HG02943 (cell line): ENCODE data around the gene PRUNE2.
"Not testable (repeated sequence)": the region's sequence is repeated elsewhere in the genome, so short reads cannot be mapped to it uniquely, and the experiment has no call there.

Source experiments
- ATAC-seq: cut with Tn5 transposase; IDR thresholded peaks from one replicate; pipeline ENCODE4 v1.9.1; 2021; ENCODE audit warnings: mild to moderate bottlenecking, low read depth, moderate library complexity; ENCODE audit not compliant: unreplicated experiment

PRUNE2 gene

GRCh38 chr9:76905791-76906646 is at the start of gene PRUNE2:
TSS of gene PRUNE2 (minus strand) at chr9:76906114. CDS start at chr9:76905963, 151 bp downstream.
- ATAC-seq, result no peak

GRCh38 chr9:76955406-76955805 is 49.5 kb upstream of the PRUNE2 start:
- ATAC-seq, result not testable (repeated sequence)

- no peak for ATAC-seq
Observed at GRCh38 chr9:76949865-76950264, 44.0 kb upstream of the PRUNE2 start.

- no peak for ATAC-seq
Observed at GRCh38 chr9:76944011-76944410, 38.1 kb upstream of the PRUNE2 start.

DNA sequence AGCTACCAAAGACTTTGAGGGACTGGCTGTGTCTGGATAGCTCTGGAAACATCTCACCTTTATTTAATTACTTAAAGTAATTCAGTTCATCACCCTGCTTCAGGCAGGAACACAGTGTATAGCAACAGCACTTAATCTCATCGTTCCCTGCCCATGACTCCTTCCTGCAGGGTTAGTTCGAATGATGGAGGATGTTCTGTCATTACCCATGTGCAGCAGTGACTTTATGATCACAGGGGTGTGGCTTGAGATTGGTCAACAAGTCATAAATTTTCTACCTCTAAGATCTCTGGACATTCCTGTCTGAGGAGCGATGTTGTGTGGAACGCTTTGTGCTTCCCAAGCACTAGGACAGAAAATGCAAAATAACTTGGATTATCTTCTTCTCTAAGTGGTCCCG is 37.1 kb upstream of the PRUNE2 start:
- ATAC-seq, result no peak

DNA sequence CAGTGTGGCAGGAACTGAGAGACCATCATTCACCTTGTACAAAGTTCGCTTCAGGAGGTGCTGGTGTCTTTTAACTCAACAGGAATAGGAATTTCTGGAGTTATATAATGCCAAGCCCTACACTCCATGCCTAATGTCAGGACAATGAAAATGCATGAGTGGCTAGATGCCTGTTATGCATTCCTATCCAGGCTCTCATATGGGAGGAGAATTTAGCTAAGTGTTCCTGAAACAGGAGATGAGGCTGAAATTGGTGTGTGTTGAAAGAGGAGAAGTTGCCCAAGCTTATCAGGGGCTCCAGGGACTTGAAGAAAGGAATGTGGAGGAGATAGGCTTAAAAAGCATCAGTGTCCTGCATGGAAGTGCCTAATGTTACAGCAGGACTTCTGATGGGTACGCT is 26.8 kb upstream of the PRUNE2 start:
- ATAC-seq, result no peak

GRCh38 chr9:76932265-76932664 is 26.4 kb upstream of the PRUNE2 start:
- no peak for ATAC-seq

DNA sequence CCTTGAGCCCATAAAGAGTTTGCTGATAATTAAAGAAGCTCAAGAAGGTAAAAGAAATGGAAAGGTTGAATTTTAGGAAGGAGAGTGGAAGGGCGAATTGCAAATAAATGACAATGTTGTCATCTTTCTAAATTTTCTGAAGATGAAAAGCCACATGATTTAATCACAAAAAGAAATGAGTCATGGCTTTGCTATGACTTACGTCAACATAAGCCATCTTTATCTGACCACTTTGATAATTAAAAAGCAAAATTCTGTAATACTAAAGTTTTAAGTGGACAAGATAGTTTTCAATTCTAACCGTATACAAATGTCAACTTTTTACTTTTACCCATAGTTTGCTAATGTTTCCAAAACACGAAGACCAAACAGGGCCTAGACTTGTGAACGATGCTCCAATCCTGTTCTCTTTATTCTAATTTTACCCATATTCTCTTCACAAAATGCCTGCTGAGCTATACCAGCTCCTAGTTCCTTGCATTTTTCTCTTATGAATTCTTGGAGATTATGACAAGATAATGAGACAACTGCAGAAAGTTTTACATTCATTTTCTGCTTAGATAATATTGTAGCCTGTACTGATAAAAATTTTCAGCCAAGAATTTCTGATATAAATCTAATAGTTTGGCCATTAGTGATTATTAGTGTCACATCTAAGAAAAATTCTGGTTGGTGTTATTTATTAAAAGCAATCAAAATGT is 21.8 kb upstream of the PRUNE2 start:
- no peak for ATAC-seq

- ATAC-seq, result no peak
Observed at GRCh38 chr9:76926846-76927245, 20.9 kb upstream of the PRUNE2 start.

- no peak for ATAC-seq
Observed at GRCh38 chr9:76926324-76926741, 20.4 kb upstream of the PRUNE2 start.

GRCh38 chr9:76921165-76921564 is 15.3 kb upstream of the PRUNE2 start:
- ATAC-seq, result no peak

DNA sequence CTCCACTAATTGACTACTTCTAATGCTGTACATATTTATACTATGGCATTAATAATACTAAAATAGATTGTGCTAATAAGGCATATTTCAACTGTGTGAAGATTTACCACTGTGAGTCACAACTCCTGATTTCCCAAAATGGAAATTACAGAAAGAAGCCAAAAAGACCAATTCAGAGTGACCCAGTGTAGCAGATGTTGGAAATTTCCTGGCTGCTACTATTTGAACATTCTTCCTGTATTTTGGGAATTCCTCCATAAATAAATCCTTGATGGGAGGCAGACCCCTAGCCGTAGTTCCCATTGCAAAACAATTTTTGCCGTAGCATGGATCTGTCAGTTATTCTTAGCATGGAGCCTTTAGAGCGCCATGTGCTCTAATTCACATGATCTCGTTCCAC is 11.4 kb upstream of the PRUNE2 start:
- ATAC-seq, result no peak

DNA sequence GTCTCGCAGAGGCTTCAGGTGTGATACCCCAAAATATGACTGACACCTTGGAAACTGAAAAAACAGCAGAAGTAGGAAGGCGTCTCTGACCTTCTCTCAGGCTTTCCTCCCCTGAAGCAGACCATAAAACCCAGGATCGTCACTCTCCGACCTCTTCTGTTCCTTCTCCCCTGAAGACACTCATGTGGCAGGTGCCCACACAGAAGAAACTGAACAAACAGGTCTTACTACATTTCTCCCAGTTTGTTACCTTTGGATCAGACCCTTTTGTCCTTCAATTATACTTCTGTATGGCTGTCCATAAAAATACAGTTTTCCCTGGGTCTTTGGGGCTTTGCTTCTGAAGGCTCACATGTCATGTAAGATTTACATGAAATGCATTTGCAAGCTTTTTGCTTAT is 10.3 kb upstream of the PRUNE2 start:
- ATAC-seq, result no peak

GRCh38 chr9:76913467-76913866 is 7.6 kb upstream of the PRUNE2 start:
- no peak for ATAC-seq

DNA sequence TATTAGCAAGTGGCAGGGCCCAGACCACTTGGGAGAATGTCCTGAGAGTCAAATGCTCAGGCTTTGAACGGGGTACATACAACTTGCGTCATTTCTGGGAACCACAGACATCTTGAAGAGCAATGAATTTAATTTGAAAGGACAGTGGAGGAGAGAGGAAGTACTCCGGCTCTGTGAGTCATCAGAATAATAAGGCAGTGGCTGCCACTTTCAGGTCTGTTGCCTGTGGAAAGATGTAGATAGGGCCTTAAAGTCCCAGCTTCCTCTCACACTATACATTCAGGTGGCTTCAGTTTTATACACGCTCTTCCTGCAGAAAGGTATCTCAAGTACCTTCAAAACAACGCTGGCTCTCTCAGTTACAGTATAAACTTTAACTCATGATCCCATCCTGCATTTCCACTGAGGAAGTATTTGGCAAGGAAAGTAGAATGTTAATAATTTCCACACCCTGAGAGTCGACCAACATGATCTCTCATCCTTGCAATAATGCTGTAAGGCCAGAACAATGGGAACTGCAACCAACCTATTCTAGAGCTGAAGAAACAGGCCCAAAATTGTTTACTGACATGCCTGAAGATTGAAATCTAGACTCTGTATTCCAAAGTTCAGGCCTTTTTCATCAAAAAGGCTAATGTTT is 6.8 kb upstream of the PRUNE2 start:
- no peak for ATAC-seq

DNA sequence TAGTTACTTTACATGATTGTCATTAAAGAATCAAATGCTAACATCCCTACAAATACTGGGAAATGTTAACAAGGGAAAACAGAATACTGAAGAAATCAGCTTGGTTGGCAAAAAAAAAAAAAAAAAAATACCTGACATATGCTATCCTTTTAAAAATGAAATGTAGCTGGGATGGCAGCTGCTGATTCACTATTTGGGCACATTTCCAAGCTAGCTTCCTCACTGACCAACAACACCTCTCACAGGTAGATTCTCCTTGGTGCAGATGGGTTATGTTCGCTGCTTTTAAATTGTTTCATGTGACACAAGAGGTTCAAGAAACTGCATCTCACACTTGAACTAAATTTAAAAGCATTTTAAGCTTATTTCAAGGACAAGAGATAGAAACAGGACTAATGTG is 6.1 kb upstream of the PRUNE2 start:
- ATAC-seq, result no peak

- ATAC-seq, result no peak
Observed at GRCh38 chr9:76910861-76911260, 4.9 kb upstream of the PRUNE2 start.

GRCh38 chr9:76906647-76906975 is 697 bp upstream of the PRUNE2 start:
- no peak for ATAC-seq

DNA sequence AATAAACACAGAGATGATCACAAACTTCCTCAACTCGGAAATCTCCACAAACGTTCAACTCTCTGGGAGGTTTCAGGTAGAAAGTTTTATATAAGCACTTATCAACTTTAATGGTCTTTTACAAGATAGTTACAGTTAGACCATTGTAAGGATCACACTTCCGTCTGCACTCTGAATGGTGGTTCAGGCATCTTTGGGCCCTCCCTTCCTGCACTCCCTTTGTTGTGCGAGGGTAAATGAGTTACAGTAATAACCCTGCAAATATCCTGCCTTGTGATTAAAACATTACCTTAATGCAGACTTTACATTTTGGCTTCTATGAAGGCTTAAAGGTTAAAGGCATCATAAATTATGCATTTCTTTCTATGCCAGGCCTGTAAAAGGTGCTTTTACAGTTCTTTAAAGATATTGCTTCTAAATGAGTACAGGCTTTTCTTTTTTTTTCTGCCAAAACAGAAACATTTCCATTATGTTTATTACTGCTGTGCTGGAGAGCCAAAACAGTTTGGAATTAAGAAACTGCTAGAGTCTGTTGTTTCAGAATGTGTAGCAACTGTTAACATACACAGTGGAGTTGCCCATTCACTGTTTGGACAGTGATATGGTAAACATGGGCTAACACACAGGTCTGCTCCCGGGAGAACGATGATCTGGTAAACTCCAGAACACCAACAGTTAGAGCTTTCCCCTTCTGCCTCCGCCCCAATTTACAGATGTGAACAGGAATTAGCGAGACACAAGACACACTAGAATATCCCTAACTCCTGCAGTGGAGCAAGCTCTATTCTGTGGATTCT is 1.1 kb downstream of the PRUNE2 start:
- no peak for ATAC-seq

DNA sequence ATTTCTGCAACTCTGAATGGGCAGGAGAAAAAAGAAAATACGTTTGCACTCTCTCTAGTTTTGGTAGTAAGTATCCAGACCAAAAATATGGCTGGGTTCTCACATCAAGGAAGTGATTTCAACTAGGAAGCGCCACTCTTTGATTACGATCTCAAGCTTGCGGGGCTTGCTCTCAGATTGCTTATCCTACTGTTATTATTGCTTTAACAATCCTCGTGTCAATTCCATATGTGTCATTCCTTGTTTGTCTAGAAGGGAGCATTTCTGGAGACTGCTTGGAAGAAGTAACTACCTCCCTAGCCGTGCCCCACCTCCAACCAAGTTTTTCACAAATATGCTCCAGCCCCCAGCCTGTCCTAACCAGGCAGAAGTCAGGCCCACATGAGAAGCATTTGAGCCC is 3.5 kb downstream of the PRUNE2 start:
- ATAC-seq, result no peak

DNA sequence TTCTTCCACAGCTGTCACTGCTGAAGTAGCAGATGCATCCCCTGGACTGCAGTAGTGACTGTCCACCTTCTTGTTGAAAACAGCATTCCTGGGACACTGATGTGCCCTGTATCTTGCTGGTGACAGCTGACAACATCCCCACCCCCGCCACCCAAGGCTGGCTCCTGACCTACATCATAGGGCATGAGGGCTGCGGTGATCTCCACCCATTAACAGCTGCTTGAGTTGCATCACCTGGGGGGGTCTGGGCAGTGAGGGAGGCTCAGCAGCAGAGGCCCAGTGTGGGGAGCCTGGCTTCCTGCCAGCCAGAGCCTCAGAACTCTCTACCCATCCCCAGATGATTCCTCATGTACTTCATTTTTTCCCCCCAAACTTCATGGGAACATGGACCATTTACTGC is 4.1 kb downstream of the PRUNE2 start:
- no peak for ATAC-seq
